Heart right ventricle (tissue), 16 donors: ENCODE results near the gene ZFYVE28. TPM values are rescaled to one million over a fixed set of nuclear protein-coding genes. Genes with fewer than 3 reads are reported as not detected.

Experiments used
- ATAC-seq, 8 donors: fragments of 200-7000 bp; cut with Tn5 transposase; one replicate each; pipeline ENCODE4 v1.9.1; 2020; ENCODE audit warnings: mild to moderate bottlenecking in 8 of 8, moderate library complexity in 8 of 8, moderate number of reproducible peaks in 1 of 8
- DNase-seq, 2 donors: peaks; one replicate each; pipeline ENCODE4 v3.0.0-alpha.2; 2020
- H3K27ac ChIP-seq, 10 donors: fragments of 200-600 bp; sonication (generic) in 2 of 10; one replicate each; pipeline versions ENCODE4 v1.5.0 to v1.8.0; 2020 to 2022; ENCODE audit warnings: mild to moderate bottlenecking in 3 of 10
- H3K27me3 ChIP-seq, 7 donors: fragments of 200-600 bp; one replicate each; pipeline ENCODE4 v1.8.0; 2021 to 2022; ENCODE audit warnings: mild to moderate bottlenecking in 2 of 7
- H3K36me3 ChIP-seq, 9 donors: fragments of 200-600 bp; sonication (generic) in 1 of 9; one replicate each; pipeline versions ENCODE4 v1.5.0 to v1.8.0; 2020 to 2022; ENCODE audit warnings: mild to moderate bottlenecking in 2 of 9
- H3K4me1 ChIP-seq, 9 donors: fragments of 200-600 bp; sonication (generic) in 1 of 9; one replicate each; pipeline versions ENCODE4 v1.5.0 to v1.8.0; 2020 to 2022; ENCODE audit warnings: mild to moderate bottlenecking in 4 of 9
- H3K4me3 ChIP-seq, 10 donors: fragments of 200-600 bp; sonication (generic) in 2 of 10; one replicate each; pipeline versions ENCODE4 v1.5.0 to v1.8.0; 2020 to 2022; ENCODE audit warnings: mild to moderate bottlenecking in 7 of 10, moderate library complexity in 2 of 10
- H3K9me3 ChIP-seq, 11 donors: fragments of 200-600 bp in 10 of 11; sonication (generic) in 2 of 11; one replicate each; pipeline versions ENCODE4 v1.5.0 to v1.8.0; 2013 to 2022; ENCODE audit warnings: mild to moderate bottlenecking in 2 of 11, control low read depth in 1 of 11, moderate library complexity in 1 of 11
- WGBS, 2 donors: extraction: QIAGEN DNeasy Blood & Tissue Kit; methylation state at CpG; one replicate each; pipeline ENCODE4 v1.1.7; 2013; ENCODE audit warnings: inconsistent platforms in 1 of 2; 5-methylcytosine and 5-hydroxymethylcytosine counted together
- intact Hi-C, 10 donors: fragments of 100-400 bp; cut with DNase I; formaldehyde crosslinking; loops; one replicate each; pipeline versions ENCODE4 v1.11.1 to v1.14.2; 2022
- polyA plus RNA-seq, 2 donors: library from polyadenylated mRNA; stranded (reverse); fragments of 200-250 nt; gene quantifications; one replicate each; pipeline ENCODE4 v1.2.3, GENCODE V29; 2013
- total RNA-seq, 10 donors: library from RNA; stranded (reverse); fragmentation: NEBNext Ultra II Directional in 3 of 10; extraction: Animal tissue kit (Norgen Biotek cat#: 25700) in 3 of 10; gene quantifications; one replicate each; pipeline versions ENCODE4 v1.2.1 to v1.2.4, GENCODE V29; 2021 to 2023
- TF ChIP-seq, protein P1 (sequence below), 9 donors: fragments of 200-600 bp; sonication (generic) in 2 of 9; IDR thresholded peaks; one replicate each; pipeline versions ENCODE4 v1.5.0 to v1.8.0; 2021 to 2022; ENCODE audit warnings: antibody characterized with exemption in 9 of 9, mild to moderate bottlenecking in 5 of 9, moderate library complexity in 1 of 9
- donor health status: Arrhythmogenic right ventricular cardiomyopathy.
- donor health status: ischemic (EF 13 %, LVEDD 7.1; RV severe dilation, severe dysfunction).
- donor health status: healthy with polysubstance abuse.
- donor health status: DM: no; HTN: yes; CAD: no.
- donor health status: DM: no; HTN: no; CAD: no.
- donor health status: ischemic (EF 25% LVEDD 6.9; RV normal size, moderate dysfunction).
- donor health status: ischemic (EF 25% LVEDD 5.7; RV mildly dilated, moderate dysfunction).
- donor health status: healthy.
- donor health status: DM: yes; HTN: yes; CAD: no.
- donor health status: Ischemic cardiomyopathy.
- donor health status: ischemic (EF 35%, LVEDD 5.7; RV mildly dilated, moderate dysfunction).
- donor health status: nonischemic (EF 11% LVEDD 7.7; RV severe dilation, severe dysfunction).
- donor health status: DM: yes; HTN: yes; CAD: no.
- donor health status: PGD.
- donor health status: ischemic (EF 29% LVEDD 5.4; RV normal size, mild dysfunction).
- donor health status: nonischemic (EF 23%, LVEDD 6.1; RV moderate dilation, normal function).

The ZFYVE28 gene
- total and polyA plus RNA-seq, 12 donors, result 2.3 to 9.9 (median 3.5) TPM

DNA sequence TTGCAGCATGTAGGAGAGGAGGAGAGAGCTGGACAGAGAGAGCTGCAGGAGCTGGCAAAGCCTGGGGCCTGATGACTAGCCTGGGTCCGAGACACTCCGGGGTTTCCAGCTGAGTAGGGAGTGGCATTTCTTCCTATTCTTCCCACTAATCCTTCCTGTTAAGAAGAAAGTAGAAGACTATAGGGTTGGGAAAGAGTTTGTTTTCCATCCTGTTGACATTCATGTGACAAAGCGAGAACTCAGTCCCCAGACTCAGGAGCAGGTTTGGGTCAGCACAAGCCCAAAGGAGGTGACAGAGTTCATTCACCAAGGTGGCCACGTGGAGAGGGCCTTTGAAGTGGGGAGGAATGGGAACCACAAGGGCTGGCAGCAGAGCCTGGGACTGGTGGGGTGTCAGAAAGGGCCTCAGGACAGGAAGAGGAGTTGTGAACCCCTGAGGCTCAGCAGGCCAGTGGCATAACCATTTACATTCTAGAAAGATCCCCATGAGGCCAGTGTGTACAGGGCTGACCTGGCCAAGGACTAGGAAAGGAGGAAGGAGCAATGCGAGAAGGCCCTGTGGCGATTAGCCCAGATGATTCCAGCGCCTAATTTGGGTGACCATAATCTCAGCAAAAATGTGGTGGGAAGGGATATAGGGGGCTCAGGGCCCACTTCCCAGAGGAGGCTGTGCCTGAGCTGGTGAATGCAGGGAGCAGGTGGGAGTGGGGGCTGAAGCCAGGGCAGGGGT lies 173.2 kb downstream of the ZFYVE28 start:
- WGBS, 2 donors, result 51 to 54% methylated on average over 7 of the region's 7 CpGs
- TF ChIP-seq, protein P1, sequence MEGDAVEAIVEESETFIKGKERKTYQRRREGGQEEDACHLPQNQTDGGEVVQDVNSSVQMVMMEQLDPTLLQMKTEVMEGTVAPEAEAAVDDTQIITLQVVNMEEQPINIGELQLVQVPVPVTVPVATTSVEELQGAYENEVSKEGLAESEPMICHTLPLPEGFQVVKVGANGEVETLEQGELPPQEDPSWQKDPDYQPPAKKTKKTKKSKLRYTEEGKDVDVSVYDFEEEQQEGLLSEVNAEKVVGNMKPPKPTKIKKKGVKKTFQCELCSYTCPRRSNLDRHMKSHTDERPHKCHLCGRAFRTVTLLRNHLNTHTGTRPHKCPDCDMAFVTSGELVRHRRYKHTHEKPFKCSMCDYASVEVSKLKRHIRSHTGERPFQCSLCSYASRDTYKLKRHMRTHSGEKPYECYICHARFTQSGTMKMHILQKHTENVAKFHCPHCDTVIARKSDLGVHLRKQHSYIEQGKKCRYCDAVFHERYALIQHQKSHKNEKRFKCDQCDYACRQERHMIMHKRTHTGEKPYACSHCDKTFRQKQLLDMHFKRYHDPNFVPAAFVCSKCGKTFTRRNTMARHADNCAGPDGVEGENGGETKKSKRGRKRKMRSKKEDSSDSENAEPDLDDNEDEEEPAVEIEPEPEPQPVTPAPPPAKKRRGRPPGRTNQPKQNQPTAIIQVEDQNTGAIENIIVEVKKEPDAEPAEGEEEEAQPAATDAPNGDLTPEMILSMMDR (IDR thresholded peaks at IDR 0.05), result no peak
- no peak overlapping the region for H3K4me3 ChIP-seq
- intact Hi-C loops, result loop anchor here in 2 of 10 donors (1.0 to 10.0 kb wide), 2 partner anchors 8 to 110 kb away; no protein-coding TSS in a partner anchor
- peaks cover 0 to 51% (median 34%) of the 10 kb centered on the region in 9 donors for H3K4me1 ChIP-seq
- DNase-seq (no peak), ATAC-seq (no peak)
- H3K27me3 ChIP-seq, result no peaks in the 10 kb centered on the region
- peak overlapping the region in 8 of 10 donors; percentile 19 to 72 (median 60) for H3K27ac ChIP-seq
- H3K9me3 ChIP-seq, result no peaks in the 10 kb centered on the region
- H3K36me3 ChIP-seq, result peaks cover 0 to 37% (median 22%) of the 10 kb centered on the region in 9 donors

DNA sequence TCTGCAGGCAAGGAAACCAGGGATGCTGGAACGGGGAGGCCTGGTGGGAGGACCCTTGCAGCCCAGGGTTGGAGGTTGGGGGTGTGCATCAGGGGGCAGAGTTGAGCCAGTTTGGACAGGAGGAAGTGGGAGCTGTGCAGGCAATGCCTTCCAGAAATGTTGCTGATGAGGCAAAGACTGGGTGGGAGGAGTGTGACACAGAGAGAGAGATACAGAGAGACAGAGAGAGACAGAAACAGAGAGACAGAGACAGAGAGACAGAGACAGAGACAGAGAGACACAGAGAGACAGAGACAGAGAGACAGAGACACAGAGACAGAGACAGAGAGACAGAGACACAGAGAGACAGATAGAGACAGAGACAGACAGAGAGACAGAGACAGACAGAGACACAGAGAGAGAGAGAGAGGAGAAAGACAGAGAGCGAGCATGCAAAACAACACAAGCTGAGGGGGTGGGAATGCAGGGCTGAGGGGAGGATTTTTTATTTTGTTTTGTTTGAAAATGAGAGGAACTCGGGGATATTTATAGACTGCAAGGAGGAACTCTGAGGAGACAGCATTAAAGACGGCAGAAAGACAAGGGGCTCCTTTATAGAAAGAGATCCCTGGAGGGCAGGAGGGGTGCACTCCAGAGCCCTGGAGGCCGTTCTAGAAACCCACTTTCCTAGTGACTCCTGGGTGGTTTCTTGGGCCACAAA lies 174.6 kb downstream of the ZFYVE28 start:
- ATAC-seq (peak in 6 of 8 donors; percentile 30 to 48 (median 34)), DNase-seq (peak; percentile 46 to 69)
- Histone ChIP-seq H3K27ac (peak overlapping the region in 9 of 10 donors; percentile 13 to 72 (median 59)), H3K4me1 (peaks cover 4 to 65% (median 45%) of the 10 kb centered on the region in 9 donors), H3K9me3 (no peaks in the 10 kb centered on the region), H3K4me3 (no peak overlapping the region), H3K36me3 (peaks cover 0 to 37% (median 11%) of the 10 kb centered on the region in 9 donors), H3K27me3 (no peaks in the 10 kb centered on the region)
- TF ChIP-seq, protein P1 (IDR thresholded peaks at IDR 0.05), result peak in 7 of 9 donors; percentile 13 to 56 (median 42)
- intact Hi-C loops, result loop anchor here in 3 of 10 donors (2.0 to 10.0 kb wide), 6 partner anchors 13 to 828 kb away; partner anchors contain the start of genes CFAP99 (in 3 of the 3), ZFYVE28 (in 3 of the 3), FAM193A (in 1 of the 3) and HTT (in 1 of the 3)
- 35 to 47% methylated on average over 5 of the region's 5 CpGs for whole genome bisulfite sequencing, 2 donors

DNA sequence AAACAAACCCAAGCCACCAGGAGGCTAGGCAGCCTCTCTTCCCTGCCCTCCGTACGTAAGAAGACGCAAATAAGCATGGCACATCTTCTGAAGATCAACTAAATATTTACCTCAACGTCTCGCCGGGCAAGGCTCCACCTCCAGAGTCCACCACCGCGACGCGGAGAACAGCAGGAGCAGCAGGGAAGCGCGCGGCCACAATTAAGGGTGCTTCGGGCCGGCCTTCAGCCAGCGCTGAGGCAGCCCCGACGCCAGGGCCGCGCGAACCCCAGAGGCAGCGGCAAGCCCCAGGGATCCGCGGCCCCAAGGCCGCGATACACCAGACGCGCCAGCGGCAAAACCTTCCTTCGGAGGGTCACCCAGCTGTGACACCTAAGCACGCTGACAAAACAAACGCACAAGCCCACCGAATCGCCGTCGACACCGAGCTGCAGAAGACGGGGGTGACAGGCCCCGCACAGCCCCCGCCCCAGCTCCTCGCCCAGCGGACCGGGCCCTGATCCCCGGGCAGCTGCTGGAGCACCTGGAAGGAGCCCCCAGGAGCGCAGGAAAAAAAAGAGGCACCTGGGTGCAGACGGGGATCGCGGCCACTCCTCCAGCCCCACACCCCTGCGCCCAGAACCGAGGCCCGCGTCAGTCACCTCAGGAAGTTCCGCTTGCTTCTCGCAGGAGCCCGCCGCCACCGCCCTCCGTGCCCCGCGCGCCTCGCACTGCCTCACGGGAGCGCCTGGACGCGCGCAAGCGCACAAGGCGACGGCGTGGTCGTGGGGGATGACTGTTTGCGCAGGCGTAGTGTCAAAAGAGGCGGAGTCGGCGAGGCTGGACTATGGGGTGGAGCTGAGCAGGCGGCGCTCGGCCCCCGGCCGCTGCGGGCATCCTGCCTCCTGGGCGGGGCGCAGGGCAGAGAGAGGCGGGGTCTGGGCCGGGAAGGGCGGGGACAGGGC lies 176.8 kb downstream of the ZFYVE28 start, which contains the start of the genes HAUS3 and POLN:
HAUS3 (minus strand) TSS at position 712 of the 944 bp plus-strand sequence. CDS start 1,175 bp downstream, outside the sequence.
POLN (minus strand) TSS at position 712 of the 944 bp plus-strand sequence. CDS start 12,890 bp downstream, outside the sequence.
- 0% methylated on average over 78 to 88 of the region's 88 CpGs for WGBS, 2 donors
- intact Hi-C loops, result loop anchor here in 3 of 10 donors (2.0 to 10.0 kb wide), 6 partner anchors 15 to 831 kb away; partner anchors contain the start of genes CFAP99 (in 3 of the 3), ZFYVE28 (in 3 of the 3), FAM193A (in 1 of the 3) and HTT (in 1 of the 3)
- H3K4me1 ChIP-seq, result peaks cover 4 to 83% (median 50%) of the 10 kb centered on the region in 9 donors
- DNase-seq (peak; percentile 98 to 99), ATAC-seq (peak; percentile 97 to 100 (median 98))
- no peaks in the 10 kb centered on the region for H3K9me3 ChIP-seq
- peak within 1 kb of the TSS; percentile 69 to 97 (median 88) for H3K4me3 ChIP-seq
- peak within 1 kb of the TSS in 9 of 10 donors; percentile 65 to 87 (median 79) for H3K27ac ChIP-seq
- peaks cover 0 to 37% (median 0%) of the 10 kb centered on the region in 9 donors for H3K36me3 ChIP-seq
- H3K27me3 ChIP-seq, result no peaks in the 10 kb centered on the region
- TF ChIP-seq, protein P1 (IDR thresholded peaks at IDR 0.05), result no peak
